GM18517 (cell line): Measurements from ENCODE around the gene FAM167B.

Experiments used
- ATAC-seq: cut with Tn5 transposase; IDR thresholded peaks from one replicate; pipeline ENCODE4 v1.9.1; 2021; ENCODE audit warnings: mild to moderate bottlenecking, moderate library complexity; ENCODE audit not compliant: unreplicated experiment

The FAM167B gene

DNA sequence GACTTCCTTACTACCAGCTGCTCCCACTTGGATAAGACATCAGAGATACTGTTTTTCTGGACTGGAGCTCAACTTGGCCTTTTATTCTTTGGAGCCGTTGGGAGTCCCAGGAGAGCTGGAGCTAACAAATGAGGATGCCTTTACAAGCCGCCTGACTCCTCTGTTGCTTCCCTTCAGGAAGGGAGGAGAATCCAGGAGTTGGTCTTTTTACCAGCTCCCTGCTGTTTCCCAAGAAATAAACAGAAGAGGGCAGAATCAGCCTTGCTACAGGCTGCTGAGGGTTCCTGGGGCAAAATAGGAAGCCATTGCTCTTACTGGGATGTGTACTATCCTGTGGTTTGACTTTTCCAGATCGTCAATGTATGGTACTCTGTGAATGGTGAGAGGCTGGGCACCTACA is 23.3 kb upstream of the FAM167B start:
- ATAC-seq, result no peak

DNA sequence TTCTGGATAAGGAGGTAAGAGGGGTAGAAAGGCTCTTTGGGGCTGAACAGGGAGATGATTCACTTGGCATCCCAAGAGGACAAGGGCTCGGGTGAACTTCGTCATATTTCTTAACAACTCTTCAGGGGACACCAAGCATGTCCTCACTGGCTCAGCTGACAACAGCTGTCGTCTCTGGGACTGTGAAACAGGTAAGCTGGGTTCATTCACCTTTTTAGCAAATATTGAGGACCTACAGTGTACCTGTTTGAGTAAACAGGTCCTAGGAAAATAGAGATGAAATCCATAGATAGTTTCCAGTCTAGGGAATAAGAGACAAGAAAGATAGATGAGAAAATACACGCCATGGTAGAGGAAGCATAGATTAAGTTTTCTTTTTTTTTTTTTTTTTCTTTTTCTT is 22.7 kb upstream of the FAM167B start:
- ATAC-seq, result no peak

DNA sequence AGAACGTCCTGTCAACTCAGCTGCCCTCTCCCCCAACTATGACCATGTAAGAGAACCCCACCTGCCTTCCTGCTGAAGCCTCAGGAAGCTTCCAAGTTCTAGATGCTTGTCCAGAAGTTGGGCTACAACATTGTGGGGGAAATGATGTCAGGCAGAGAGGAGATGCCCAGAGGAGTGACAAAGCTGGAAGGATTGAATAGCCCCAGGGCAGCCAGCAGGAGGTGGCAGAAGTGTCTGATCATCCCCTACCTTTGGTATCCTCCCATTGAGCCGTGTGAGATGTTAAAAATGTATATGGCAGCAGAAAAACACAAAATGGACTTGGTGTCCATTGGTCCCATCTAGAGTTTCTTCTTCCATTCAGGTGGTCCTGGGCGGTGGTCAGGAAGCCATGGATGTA is 18.3 kb upstream of the FAM167B start:
- ATAC-seq, result no peak

DNA sequence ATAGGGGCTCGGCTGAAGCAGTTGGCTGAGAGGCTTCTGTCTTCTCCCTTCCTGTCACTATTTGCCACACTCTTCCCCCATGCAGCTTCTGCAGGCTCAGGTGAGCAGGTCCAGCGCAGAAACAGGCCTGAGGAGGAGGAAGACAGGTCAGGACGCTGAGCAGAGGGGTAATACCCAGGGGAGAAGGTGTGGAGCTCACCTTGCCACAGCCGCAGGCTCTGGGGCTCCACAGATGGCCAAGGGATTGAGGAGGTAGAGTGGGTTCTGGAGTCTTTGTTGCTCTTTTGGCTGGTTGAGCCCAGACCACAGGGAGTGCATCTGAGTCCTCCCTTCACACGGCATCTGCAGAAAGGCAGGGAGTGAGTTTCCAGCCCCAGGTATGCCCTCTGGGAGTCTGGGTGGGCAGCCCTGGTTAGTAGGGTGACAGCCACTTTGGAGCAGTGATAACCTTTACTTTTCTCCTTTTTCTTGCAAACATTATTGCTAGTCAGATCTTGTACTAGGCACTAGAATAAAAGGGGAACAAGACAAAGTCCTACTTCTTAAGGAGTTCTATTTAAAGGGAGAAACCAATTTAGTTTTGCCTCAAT is 15.1 kb upstream of the FAM167B start:
- ATAC-seq, result no peak

DNA sequence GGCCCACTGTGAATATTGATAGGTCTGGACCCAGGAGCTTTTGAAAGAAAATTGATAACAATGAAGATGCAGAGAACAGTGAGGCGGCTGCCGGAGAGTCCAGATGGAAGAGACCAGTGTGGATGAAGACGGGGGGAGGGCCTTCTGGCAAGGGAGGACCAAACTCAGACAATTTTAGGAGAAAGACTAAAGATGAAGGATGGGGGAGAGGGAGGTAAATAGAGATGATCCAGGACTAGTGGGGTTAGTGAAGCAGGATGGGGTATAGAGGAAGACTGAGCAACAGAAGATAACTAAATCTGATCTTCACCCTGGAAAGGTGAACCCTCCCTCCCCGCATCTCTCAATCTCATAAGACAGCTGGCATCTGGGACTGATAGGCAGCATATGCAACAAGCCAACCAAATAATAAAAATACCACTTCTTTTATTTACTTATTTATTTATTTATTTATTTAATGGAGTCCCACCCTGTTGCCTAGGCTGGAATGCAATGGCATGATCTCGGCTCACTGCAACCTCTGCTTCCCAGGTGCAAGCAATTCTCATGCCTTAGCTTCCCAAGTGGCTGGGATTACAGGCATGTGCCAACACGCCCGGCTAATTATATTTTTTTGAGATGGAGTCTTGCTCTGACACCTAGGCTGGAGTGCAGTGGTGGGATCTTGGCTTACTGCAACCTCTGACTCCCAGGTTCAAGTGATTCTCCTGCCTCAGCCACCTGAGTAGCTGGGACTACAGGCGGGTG is 14.3 kb upstream of the FAM167B start:
- no peak for ATAC-seq

DNA sequence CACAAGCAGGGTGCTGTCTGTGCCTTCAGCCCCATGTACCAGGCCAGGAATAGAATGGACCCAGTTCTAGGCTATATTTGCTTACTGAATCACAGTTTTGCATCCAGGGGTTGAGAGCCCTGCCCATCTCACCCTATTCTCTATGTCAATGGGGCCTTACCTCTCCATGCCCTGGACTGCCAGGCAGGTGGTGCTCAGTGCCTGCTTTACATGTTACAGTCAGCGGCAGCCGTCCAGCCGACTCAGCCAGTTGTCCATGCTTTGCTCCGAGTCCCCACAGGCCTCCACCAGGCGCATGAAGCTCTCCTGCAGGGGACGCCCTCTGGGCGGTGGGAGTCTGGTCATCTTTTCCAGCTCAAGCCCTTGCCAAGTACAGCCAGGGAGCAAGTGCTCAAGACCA is 12.2 kb upstream of the FAM167B start:
- no peak for ATAC-seq

DNA sequence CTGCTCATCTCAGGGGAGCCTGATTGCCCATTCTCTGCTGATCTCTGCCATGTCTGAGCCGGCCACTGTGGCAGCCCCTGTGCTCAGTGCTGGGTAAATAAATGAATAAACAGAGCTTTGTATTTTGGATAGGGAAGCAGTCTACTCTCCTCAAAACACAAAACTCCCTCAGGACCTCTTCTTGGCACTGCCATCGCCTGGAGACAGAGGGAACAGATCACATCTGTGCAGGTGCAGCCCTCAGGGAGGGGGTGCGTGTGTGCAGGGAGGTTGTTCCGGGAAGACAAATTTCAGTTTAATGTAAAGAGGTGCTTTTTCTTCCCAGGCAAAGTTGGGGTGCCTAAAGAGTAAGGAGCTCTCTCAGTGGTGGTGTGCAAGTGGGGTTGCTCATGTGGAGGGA is 7.7 kb upstream of the FAM167B start:
- ATAC-seq, result no peak

DNA sequence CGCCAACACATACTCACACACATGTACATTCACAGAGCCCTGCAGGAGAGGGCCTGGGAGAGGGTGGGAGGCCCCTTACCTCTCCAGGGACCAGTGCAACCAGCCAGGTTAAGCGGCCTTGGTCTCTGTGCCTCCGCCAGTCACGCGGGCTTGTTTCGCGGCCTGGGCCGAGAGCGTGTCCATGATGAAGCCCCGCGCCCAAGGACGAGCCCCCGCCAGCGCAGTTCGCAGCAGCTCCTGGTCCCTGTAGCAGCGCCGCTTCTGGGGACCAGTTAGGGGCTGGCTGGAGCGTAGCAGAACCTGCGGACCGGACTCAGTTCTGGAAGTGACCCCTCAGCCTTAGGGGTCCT is 7.3 kb upstream of the FAM167B start:
- no peak for ATAC-seq

DNA sequence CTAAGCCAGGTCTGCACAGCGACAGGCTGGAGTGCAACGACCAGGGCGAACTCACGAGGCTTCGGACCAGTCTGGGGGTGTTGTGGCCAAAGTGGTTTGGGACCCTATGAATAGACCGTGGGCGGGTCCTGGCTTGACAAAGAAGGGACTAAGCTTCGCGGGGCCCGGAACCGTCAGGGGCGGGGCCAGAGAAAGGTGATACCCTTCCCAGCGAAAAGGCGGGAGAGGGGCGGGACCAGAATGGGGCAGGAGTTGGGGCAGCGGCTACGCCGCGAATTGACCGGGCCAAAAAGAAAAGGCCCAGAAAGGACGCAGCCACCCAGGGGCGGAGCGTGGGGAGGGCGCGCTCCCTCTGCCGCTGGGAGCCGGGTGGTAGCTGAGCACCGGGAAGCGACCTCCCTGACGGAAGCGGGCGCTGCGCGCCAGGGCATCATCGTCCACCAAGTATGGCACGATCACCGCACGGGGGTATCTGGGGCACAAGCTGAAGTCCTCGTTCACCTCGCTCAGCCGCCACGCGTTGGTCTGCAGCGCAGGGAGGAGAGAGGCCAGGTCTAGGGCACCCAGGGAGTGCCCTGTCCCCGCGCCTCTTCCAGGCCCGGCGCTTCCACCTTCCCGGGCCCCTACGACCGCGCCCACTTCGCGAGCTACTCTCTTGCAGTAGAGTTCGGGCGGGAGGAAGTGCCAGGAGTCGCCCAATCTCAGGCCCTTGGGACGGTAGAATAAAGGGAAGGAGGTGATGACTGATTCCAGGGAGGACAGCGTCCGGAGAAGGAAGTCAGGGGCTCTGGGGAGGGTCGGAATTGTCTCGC is 6.7 kb upstream of the FAM167B start:
- ATAC-seq, result no peak

DNA sequence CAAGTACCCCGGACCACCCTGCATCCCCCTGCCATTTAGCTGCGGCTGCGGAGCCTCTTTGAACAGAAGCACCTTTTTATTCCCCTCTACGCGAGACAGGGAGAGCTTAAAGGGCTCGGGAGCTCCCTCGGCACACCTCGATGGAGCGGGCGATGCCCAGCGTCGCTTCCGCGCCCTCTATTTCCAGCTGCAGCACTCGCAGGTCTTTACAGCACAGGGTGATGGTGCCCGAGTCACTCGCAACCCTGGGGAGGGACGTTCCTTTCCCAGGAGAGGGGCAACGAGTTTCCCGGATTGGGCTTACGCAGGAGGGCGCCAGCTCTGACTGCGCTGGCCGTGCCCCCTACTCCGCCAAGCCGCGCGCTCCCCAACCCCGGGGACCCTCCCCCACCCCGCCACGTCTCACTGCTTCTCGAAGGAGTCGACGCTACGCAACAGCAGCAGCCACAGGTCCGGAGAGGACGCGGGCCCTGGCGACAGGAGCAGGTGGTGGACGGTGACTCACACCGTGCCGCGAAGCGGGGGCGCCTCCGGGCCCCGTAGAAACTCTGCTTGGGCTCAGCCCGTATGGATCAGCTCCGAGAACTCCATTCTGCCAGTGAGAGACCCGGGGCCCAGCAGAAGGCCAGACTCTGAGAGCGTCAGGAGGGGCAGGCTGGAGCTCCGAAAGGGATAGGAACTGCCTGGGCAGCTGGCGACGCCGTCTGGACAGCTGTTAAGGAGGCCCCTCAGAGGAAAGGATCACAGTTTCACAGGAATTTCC is 5.8 kb upstream of the FAM167B start:
- no peak for ATAC-seq

DNA sequence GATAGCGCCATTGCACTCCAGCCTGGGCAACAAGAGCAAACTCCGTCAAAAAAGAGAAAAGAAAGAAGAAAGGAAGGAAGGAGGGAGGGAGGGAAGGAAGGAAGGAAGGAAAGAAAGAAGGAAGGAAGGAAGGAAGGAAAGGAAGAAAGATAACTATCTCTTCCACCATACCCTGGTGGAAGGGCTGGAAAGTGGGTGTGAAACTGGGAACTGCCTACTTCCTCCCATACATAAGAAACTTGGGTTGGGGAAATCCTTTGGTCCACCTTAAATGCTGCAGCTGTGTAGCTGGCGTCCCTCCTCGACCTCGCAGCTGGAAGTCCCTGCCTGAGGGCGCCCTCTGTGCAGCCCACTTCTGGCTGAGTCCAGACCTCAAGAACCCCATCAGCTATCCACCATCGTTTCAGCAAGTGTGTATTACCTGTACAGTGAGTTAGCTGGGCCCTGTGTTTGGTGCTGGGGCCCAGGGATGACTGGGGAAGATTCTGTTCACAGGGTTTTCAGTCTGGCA is 4.6 kb upstream of the FAM167B start:
- no peak for ATAC-seq

DNA sequence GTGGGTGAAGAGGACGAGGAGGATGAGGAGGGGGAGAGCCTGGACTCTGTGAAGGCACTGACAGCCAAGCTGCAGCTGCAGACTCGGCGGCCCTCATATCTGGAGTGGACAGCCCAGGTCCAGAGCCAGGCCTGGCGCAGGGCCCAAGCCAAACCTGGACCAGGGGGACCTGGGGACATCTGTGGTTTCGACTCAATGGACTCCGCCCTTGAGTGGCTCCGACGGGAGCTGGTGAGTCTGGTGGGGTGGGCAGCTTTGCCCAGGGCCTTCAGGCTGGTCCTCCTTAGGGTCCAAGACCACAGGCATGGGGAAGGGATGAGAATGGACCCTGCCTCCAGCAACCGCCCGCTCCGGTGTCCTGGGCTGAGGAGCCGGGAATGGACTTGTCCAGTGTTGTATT is 430 bp downstream of the FAM167B start:
- ATAC-seq, result no peak

DNA sequence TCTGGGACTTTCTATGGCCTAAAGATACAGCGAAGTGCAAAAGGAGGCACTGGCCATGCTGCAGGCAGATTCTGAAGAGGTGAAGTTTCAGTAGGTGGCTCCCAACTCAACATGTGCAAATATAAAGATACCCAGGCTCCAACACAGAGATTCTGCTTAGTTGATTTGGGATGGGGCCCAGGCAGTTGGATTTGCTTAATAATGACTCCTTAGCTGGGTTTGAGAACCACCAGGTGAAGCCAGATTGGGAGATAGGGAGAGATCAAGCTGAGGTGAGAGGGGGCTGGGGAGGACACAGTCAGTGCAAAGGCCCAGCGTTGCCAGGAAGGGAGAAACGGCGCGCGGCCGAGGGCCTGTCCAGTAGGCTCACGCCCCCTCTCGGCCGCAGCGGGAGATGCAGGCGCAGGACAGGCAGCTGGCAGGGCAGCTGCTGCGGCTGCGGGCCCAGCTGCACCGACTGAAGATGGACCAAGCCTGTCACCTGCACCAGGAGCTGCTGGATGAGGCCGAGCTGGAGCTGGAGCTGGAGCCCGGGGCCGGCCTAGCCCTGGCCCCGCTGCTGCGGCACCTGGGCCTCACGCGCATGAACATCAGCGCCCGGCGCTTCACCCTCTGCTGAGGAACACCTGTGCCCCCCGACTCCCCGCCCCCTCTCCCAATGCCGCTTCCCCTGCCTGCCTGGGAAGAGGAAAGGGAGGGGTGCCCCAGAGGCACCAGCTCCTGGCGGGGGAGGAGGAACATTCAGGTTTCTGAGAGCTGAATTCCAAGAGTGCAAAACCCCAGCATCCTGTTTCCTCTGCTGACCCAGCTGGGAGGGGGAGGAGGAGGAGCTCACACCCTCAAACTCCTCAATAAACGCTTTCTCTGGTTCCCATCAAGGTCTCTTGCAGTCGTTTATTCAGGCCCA is 1.2 kb downstream of the FAM167B start:
- no peak for ATAC-seq

DNA sequence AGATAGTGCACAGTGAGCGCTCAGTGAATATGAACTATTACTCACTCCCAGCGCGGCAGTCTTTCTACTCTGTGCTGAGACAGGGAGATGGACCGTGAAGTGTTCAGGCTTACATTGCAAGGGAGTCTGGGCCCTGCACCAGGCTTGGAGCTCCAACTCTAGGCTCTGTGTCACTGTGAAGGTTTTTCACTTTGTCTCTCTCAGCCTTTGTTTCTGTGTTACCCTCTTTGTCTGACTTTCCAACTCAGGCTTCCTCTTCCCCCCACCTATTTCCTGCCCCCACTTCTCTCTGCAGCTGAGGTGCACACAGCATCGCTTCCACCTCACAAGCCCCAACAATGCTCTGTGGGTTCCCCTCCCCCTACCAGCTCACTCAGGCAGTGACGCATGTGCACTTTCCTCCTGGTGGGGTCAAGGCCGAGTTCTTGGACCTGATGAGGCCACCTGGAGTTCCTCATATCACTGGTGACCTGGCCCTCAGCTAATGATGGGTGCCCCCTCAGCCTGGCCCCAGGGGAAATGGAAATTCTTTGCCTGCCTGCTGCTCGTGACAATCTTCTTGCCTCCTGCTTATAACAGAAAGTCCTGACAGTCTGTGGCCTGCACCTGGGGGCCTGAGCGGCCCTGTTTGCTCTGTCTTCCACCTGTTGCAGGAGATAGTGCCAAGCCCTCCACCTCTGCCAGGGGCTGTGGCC is 3.0 kb downstream of the FAM167B start:
- ATAC-seq, result peak; percentile 54

DNA sequence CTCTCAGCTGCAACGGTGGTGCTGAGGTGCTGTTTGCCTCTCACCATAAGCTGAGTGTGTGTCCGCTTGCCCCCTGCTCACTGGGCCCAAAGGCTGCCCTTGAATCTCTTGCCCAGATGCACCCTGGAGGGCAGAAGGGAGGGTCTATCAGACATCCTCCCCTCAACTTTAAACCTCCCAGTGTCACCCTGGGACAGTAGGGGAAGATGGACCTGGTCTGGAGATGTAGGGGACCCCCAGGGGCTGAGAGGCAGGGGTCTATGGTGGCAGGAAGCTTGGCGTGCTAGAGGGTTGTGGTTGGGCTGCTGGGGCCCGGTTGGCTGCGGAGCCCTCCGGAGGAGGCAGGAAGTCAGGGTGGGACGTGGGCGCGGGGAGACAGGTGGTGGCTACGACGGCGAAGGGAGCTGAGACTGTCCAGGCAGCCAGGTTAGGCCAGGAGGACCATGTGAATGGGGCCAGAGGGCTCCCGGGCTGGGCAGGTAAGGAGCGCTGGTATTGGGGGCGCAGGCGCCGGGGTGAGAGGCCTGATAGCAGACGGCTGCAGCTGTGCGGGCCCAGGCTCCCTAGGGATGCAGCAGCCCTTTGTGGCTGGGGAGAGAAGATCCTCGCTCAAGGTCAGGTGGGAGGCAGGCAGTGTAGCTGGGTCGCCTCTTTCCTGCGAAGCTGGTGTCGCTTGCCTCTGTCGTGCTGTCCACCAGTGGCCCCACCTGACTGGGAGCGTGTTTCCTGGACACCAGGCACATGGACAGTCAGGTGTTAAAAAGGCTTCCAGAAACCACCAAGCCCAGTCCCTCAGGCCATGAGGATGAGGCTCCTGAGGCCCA is 4.1 kb downstream of the FAM167B start, which contains the start of gene LCK:
Gene LCK (plus strand): TSS at position 373 of the 824 bp plus-strand sequence. CDS start 23,065 bp downstream, outside the sequence.
- ATAC-seq, result no peak

DNA sequence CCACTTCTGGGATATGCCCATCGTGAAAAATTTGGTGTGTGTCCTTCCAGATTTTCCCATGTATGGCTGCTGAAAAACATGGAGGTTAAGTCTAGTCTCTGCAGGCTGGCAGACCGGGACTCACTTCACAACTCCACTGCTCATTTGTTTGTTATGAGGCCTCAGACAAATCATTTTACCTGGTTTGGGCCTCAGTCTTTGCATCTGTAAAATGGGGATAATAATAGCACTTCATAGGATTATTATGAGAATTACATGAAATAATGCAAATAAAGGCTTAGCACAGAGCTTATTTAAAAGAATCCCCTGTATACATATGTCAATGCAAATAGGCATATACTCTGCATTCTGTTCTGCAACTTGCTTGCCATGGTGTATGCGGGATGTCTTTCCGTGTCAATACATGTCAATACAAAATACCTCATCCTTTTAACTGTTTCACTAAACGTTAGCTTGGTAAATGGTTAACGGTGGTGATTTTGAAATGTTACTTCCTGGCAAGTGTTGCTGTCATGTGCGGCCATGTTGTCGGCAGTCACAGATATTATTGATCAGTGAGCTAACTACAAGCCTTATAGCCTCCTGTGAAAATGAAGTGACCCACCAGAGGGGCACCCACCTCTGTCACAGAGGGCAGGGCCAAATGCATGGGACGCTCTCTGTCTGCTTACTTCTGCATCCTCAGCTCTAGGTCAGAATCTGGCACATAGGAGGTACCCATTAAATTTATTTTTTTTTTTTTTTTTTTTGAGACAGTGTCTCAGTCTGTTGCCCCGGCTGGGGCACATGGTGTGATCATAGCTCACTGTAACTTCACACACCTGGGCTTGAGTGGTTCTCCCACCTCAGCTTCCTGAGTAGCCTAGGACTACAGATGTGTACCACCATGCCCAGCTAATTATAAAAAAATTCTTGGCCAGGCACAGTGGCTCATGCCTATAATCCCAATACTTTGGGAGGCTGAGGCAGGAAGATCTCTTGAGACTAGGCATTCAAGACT is 8.3 kb downstream of the FAM167B start:
- ATAC-seq, result no peak

DNA sequence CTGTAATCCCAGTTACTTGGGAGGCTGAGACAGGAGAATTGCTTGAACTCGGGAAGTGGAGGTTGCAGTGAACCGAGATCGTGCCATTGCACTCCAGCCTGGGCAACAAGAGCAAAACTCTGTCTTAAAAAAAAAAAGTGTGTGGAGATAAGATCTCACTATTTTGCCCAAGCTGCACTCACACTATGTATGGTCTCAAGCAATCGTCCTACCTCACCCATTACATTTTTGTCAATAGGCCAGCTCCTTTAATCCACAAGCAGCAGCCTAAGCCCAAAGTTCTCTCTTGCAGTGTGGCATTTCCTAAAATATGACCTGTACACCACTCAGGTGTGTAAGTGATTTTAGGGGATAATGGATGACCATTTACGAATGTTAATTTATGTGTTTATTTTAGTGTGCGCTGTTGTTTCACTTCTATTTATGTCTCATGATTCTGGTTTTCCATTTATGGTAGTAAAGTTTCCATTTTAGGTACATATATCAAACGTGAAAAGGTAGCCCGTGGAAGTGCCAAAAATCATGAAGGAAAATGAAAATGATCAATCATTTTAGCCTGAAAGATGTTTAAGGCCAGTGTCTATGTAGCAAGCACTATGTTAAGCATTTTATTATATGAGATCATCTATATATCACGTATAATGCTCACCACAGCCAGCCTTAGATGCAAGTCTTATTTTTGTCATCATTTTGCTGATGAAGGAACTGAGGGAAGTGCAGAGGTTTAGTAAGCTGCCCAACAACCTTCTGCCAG is 9.6 kb downstream of the FAM167B start:
- no peak for ATAC-seq
